ENCODE measurements around the gene KRT78.
A peak's percentile ranks its signal among the peaks of the same experiment; 100 is the strongest.
"Not testable (repeated sequence)": the region's sequence is repeated elsewhere in the genome, so short reads cannot be mapped to it uniquely, and the experiment has no call there.

Gene KRT78

DNA sequence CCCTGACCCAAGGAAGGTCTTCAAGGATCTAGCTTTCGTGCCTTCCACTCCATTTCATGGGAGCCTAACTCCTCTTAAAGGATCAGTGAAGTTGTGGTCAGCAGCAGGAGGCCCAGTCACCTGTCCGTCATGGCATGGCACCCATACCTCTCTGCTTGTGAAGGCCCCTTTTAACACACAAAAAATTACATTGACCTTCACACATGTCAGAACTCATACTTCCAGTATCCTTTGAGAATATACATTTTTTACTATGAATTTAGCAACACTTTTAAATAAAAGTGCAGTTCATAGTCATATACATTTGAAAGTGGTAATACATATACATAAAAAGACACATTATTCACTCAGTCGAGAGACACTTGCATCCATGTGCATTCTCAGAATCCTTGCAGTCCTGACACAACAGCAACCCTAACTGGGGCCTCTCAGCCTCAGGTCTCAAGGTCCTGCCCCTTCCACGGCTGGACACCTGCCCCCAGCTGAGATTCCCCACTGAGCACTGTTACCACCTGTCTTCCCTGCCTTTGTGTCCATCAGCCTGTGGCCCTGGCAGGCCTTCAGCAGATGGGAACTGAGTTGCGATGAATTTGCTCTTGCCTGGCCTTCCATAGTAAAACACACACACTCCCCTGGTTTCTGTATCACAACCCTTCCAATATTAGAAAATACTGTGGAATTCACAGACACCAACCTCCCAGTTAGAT is 49.1 kb downstream of the KRT78 start:
- TF ChIP-seq POLR2A (IDR thresholded peaks at IDR 0.05; ENCODE audit: low read depth, low read length), result no peak

DNA sequence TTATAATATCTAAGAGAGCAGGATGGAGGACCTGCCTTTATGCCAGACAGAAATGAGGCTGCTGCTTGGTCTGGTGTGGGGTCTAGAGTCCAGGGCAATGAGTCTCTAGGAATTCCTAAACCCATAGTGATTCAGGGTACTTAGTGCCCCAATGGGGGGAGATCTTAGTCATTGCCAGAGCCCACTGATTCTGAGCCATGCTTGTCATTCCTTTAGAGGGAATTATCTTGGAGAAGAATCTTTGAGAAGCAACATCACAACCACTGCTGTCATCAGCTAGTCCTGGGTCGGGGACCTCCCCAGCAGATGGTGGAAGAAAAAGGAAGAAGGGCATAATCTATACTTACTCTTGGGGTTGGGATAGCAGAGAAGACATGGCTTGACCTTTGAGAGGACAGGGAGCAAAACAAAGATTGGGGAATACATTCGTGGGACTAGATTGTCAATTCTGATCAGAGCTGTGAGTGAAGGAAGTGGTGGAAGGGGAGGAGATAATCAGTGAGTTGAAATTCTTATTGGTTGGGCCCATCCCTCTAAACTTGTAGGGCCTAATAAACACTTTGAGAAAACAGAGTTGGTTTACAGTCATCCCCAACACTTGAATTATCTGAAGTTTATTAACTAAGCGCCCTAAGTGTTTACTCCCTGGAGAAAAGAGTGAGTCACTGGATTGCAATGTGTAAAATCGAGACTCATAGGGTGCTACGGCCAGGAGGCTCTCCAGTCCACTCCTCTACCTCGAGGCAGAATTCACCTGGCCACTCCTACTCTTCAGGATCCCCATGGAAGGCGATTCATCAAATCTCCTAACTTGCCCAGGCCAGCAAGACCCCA is 49.9 kb downstream of the KRT78 start:
- DNase-seq (ENCODE audit: insufficient read length, low spot score) (peak; percentile 77), FAIRE-seq (peak; percentile 62)
- TF ChIP-seq POLR2A (IDR thresholded peaks at IDR 0.05; ENCODE audit: low read depth, low read length), result no peak

More for the DNA sequence above, 49.1 kb downstream of the KRT78 start:
- DNase-seq (ENCODE audit: insufficient read length, low spot score) (no peak), FAIRE-seq (no peak)

- peak; percentile 79 for DNase-seq (ENCODE audit: insufficient read length, low spot score)
Observed at GRCh38 chr12:52798003-52798670, 50.7 kb downstream of the KRT78 start.

DNA sequence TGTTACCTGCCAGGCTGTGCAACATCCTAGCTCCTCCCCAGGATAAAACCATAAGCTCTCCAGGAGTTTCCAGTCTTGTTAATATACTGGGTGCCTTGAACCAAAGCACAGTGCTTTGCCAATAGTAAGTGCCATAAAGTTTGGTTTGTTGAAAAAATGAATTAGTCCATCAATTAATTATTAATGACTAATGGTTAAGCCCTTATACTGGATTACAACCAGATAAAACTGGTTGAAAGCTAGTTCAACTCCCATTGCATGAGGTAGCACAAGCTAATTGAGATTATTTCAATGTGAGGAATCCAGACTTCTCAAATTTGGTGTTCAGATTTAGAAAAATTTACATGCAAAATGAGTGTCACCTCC is 51.3 kb downstream of the KRT78 start:
- TF ChIP-seq POLR2A (IDR thresholded peaks at IDR 0.05; ENCODE audit: low read depth, low read length), result no peak
- FAIRE-seq (no peak), DNase-seq (ENCODE audit: insufficient read length, low spot score) (no peak)

More at GRCh38 chr12:52798003-52798670, 50.7 kb downstream of the KRT78 start:
- TF ChIP-seq POLR2A (IDR thresholded peaks at IDR 0.05; ENCODE audit: low read depth, low read length), result no peak
- peak; percentile 65 for FAIRE-seq

DNA sequence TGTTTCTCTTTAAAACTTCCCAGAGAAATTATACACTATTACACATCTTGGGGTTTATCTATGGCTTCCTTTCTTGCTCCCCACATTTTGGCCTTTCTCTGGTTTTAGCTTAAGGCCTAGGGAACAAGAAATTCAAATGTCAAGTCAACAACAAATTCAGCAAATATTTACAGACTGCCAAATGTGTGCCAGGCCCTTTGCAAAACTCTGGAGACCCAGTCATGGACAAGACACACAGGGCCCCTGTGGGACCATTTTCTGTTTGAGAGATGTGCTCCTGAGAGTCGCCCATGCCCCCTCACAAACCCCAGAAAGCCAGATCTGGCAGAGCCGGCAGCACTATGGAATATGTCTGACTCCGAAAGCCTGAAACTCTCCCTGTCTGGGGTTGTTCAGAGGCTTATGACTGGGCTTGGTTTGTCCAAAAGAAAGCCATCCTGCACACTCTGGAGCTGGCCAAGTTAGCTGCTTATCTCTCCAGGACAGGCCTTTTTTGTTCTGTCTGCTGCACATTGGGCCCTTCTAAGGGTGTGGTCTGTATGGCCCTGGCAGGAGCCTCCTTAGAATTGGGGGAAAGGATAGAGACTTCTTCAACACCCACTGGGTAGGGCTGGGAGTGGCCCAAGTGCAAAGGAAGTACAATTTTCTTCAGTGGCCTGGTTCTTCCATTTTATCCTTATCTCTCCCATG is 51.8 kb downstream of the KRT78 start:
- DNase-seq (ENCODE audit: insufficient read length, low spot score), result no peak
- FAIRE-seq, result no peak
- no peak for TF ChIP-seq POLR2A (IDR thresholded peaks at IDR 0.05; ENCODE audit: low read depth, low read length)

- TF ChIP-seq POLR2A (IDR thresholded peaks at IDR 0.05; ENCODE audit: low read depth, low read length), result no peak
- FAIRE-seq, result no peak
- no peak for DNase-seq (ENCODE audit: insufficient read length, low spot score)
Observed at GRCh38 chr12:52796429-52796794, 52.4 kb downstream of the KRT78 start.

GRCh38 chr12:52795694-52796428 is 52.9 kb downstream of the KRT78 start, which contains the start of gene KRT3:
Gene KRT3 (minus strand): TSS chr12:52796117. CDS start chr12:52796042, 75 bp downstream.
- DNase-seq (ENCODE audit: insufficient read length, low spot score) (no peak), FAIRE-seq (no peak)
- no peak for TF ChIP-seq POLR2A (IDR thresholded peaks at IDR 0.05; ENCODE audit: low read depth, low read length)

GRCh38 chr12:52795332-52795674 is 53.5 kb downstream of the KRT78 start:
- not testable (repeated sequence) for FAIRE-seq; DNase-seq (ENCODE audit: insufficient read length, low spot score)

DNA sequence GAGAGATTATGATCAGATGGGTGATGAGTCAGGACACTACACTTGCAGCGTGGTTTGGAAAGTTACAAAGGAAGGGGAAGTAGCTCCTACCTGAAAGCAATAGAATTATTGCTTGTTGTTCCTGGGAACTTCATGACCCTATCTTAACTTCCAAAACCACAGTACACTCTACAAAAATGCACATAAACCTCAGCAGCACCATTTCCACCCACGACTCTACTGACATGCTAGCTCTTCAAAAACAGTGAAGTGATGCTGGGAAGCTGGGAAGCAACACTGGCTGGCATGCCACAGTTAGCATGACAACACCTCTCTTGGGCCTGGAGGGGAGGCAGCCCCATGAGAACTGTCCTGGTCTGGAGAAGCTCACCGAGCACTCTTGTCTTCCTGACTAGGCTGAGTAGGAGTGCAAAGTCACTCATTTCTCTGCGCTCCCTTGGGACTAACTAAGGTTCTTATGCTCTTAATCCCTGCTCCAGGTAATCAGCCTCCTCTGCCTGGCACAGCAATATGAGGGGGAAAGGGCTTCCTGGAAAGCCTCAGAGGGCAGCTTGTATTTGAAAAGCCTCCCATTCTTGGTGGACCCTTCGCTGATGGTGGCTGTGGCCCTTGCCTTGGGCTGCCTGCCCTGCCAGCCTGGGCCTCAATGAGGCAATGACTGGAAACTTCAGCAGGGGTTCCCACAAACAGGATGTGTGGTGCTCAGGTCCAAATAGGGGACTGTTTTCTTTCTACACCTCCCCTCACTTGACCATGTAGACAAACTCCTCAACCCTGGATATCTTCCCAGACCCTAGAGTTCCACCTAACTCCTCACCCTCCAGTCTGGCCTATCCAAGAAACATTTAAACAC is 54.1 kb downstream of the KRT78 start:
- no peak for TF ChIP-seq POLR2A (IDR thresholded peaks at IDR 0.05; ENCODE audit: low read depth, low read length)
- no peak for FAIRE-seq
- DNase-seq (ENCODE audit: insufficient read length, low spot score), result no peak

DNA sequence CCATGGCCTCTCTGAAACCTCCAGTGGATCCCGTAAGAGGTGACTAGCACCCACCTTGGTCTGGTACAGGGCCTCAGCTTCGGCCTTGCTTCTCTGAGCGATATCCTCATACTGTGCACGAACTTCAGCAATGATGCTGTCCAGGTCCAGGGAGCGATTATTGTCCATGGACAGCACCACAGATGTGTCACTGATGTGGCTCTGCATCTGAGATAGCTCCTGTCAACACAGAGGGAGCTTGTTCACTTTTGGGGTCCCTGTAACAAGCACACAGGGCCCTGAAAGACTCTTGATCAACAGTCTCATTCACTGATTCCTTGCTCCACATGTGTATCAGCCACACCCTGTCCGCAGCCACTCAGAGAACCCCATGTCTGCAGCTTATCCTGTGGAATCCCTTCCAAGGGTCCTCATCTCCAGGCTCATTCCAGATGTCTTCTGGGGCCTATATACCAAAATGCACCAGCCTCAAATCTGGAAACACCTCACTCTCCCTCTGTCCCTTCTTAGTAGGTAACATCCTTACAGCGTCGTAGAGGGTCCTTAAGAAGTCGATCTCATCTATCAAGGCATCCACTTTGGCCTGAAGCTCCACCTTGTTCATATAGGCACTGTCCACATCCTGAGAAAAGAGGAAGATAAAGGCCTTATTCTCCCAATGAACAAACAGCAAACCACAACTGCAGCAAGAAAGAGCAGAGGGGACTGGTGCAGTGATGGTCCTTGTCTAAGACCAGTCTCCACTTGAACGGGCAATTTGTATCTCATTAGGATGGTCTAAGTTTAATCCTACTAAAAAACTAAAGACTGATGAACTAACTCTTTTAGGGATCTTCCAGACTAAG is 56.4 kb downstream of the KRT78 start:
- no peak for FAIRE-seq
- TF ChIP-seq POLR2A (IDR thresholded peaks at IDR 0.05; ENCODE audit: low read depth, low read length), result no peak
- DNase-seq (ENCODE audit: insufficient read length, low spot score), result no peak

GRCh38 chr12:52791271-52792184 is 57.3 kb downstream of the KRT78 start:
- FAIRE-seq, result no peak
- DNase-seq (ENCODE audit: insufficient read length, low spot score), result no peak
- no peak for TF ChIP-seq POLR2A (IDR thresholded peaks at IDR 0.05; ENCODE audit: low read depth, low read length)
